Endothelial cell of umbilical vein (primary cell): Measurements from ENCODE around the gene ARMH3. TPM values are rescaled to one million over a fixed set of nuclear protein-coding genes. Genes with fewer than 3 reads are reported as not detected.

Source experiments
- BruUV-seq: library from RNA; stranded (reverse); fragments of 400-500 nt; replicated peaks from 2 replicates; lab custom pipeline; 2021; lab: Mats Ljungman, UMichigan
- CTCF ChIA-PET: fragments of 300-600, 350-600 bp; sonication (Branson Sonifier 250); formaldehyde crosslinking; loops from one replicate; lab custom pipeline; 2021; ENCODE audit warnings: antibody characterized with exemption, inconsistent platforms; lab: Charles Lee
- POLR2A ChIA-PET: fragments of 300-600, 350-600 bp; sonication (Branson Sonifier 250); formaldehyde crosslinking; loops from one replicate; lab custom pipeline; 2021; ENCODE audit warnings: antibody characterized with exemption, inconsistent platforms; lab: Charles Lee
- DNase-seq: peaks from one replicate; pipeline ENCODE4 v3.0.0-alpha.2; 2011; ENCODE audit warnings: low read depth, low spot score
- FAIRE-seq: peaks from 2 replicates; lab custom pipeline; 2011; peaks lifted over from hg19 to GRCh38; lab: Jason Lieb, UNC
- H2AFZ ChIP-seq: 2 replicates; pipeline ENCODE4 v1.6.0; 2012; ENCODE audit warnings: low read depth, low read length, control low read depth, inconsistent platforms
- H3K27ac ChIP-seq: 2 replicates; pipeline ENCODE4 v1.5.1; 2011; ENCODE audit warnings: low read depth, mild to moderate bottlenecking, control low read depth, low read length, moderate library complexity; ENCODE audit not compliant: insufficient read depth
- H3K27me3 ChIP-seq, 2 experiments: 2 replicates each; pipeline versions ENCODE4 v1.6.0 to v1.6.1; 2011; ENCODE audit warnings: low read length in 2 of 2, mixed read lengths in 1 of 2; ENCODE audit not compliant: control insufficient read depth in 2 of 2, insufficient read depth in 2 of 2
- H3K36me3 ChIP-seq, 2 experiments: 2 replicates in 1 of 2; 3 replicates in 1 of 2; pipeline ENCODE4 v1.5.1; 2011; ENCODE audit warnings: low read length in 2 of 2, mild to moderate bottlenecking in 1 of 2, moderate library complexity in 1 of 2; ENCODE audit not compliant: control insufficient read depth in 2 of 2, insufficient read depth in 2 of 2; ENCODE audit errors: extremely low read depth in 1 of 2
- H3K4me1 ChIP-seq: 3 replicates; pipeline ENCODE4 v1.5.1; 2011; ENCODE audit warnings: mild to moderate bottlenecking, low read length; ENCODE audit not compliant: control insufficient read depth, insufficient read depth; ENCODE audit errors: extremely low read depth
- H3K4me2 ChIP-seq: 2 replicates; pipeline ENCODE4 v1.6.1; 2011; ENCODE audit warnings: low read length, control low read depth, mixed read lengths; ENCODE audit not compliant: insufficient read depth
- H3K4me3 ChIP-seq, 3 experiments: fragments of 200-600 bp in 1 of 3; sonication (generic), shearing (Covaris generic) in 1 of 3; replicated peaks in 1 of 3; 2 replicates each; pipeline ENCODE4 v1.5.1; 2011 to 2016; ENCODE audit warnings: control low read depth in 3 of 3, low read length in 3 of 3, mild to moderate bottlenecking in 2 of 3, inconsistent platforms in 1 of 3, low read depth in 1 of 3, moderate library complexity in 1 of 3; ENCODE audit not compliant: insufficient read depth in 1 of 3
- H3K79me2 ChIP-seq: 2 replicates; pipeline ENCODE4 v1.6.0; 2012; ENCODE audit warnings: low read length, inconsistent platforms; ENCODE audit not compliant: control insufficient read depth, insufficient read depth
- H3K9ac ChIP-seq: replicated peaks from 2 replicates; pipeline ENCODE3; 2011; ENCODE audit warnings: low read length, control low read depth; ENCODE audit not compliant: insufficient read depth; ENCODE audit errors: extremely low read depth
- H3K9me1 ChIP-seq: replicated peaks from 3 replicates; pipeline ENCODE4 v1.6.0; 2011; ENCODE audit warnings: mild to moderate bottlenecking, low read length; ENCODE audit not compliant: control insufficient read depth, insufficient read depth; ENCODE audit errors: extremely low read depth
- H3K9me3 ChIP-seq: replicated peaks from 2 replicates; pipeline ENCODE4 v1.5.1; 2012; ENCODE audit warnings: low read length, inconsistent platforms; ENCODE audit not compliant: control insufficient read depth, insufficient read depth
- H4K20me1 ChIP-seq: replicated peaks from 2 replicates; pipeline ENCODE3; 2011; ENCODE audit warnings: mild to moderate bottlenecking, low read length; ENCODE audit not compliant: control insufficient read depth, insufficient read depth; ENCODE audit errors: extremely low read depth
- EZH2 ChIP-seq: IDR thresholded peaks from 2 replicates; pipeline ENCODE4 v1.6.1; 2012; ENCODE audit warnings: borderline replicate concordance, low read depth, mild to moderate bottlenecking, moderate library complexity, low read length, inconsistent platforms; ENCODE audit not compliant: severe bottlenecking
- FOS ChIP-seq: IDR thresholded peaks from 2 replicates; pipeline ENCODE4 v1.6.1; 2011; ENCODE audit warnings: mild to moderate bottlenecking, low read length, moderate library complexity, borderline replicate concordance; ENCODE audit not compliant: insufficient read depth
- GATA2 ChIP-seq: IDR thresholded peaks from 2 replicates; pipeline ENCODE4 v1.7.0; 2011; ENCODE audit warnings: low read depth, mild to moderate bottlenecking, moderate library complexity, mixed read lengths, low read length; ENCODE audit not compliant: insufficient read length, insufficient read depth
- JUN ChIP-seq: IDR thresholded peaks from 2 replicates; pipeline ENCODE4 v1.6.1; 2011; ENCODE audit warnings: borderline replicate concordance, low read depth; ENCODE audit not compliant: insufficient read length, insufficient read depth
- MYC ChIP-seq: IDR thresholded peaks from one replicate; pipeline ENCODE4 v1.6.1; 2011; ENCODE audit warnings: mild to moderate bottlenecking, low read depth, low read length
- POLR2A ChIP-seq: IDR thresholded peaks from 2 replicates; pipeline ENCODE4 v1.6.1; 2012; ENCODE audit warnings: low read depth, mild to moderate bottlenecking, control low read depth, low read length
- POLR2AphosphoS5 ChIP-seq: IDR thresholded peaks from 2 replicates; pipeline ENCODE4 v1.6.1; 2012; ENCODE audit warnings: low read depth, mild to moderate bottlenecking, control low read depth, low read length, moderate library complexity; ENCODE audit not compliant: insufficient read depth
- dilution Hi-C: fragments of 300-500 bp; cut with MboI; formaldehyde crosslinking; loops from one replicate; pipeline ENCODE4 v1.15.0; 2019; ENCODE audit warnings: low sequenced_read_pairs; ENCODE audit not compliant: extremely low pct_ligation_motif_present
- intact Hi-C: fragments of 100-400 bp; cut with micrococcal nuclease; formaldehyde crosslinking; loops from one replicate; pipeline ENCODE4 v1.10.0; 2022
- polyA plus RNA-seq, 4 experiments: library from polyadenylated mRNA; depleted of rRNA in 3 of 4; stranded (reverse) in 3 of 4; unstranded in 1 of 4; fragments of >200 nt; gene quantifications; 2 replicates each; pipeline versions ENCODE4 v1.2.1 to v1.2.3, GENCODE V29; 2011 to 2012; ENCODE audit warnings: missing spikeins in 1 of 4
- total RNA-seq: library from RNA; stranded (reverse); gene quantifications from 2 replicates; pipeline ENCODE4 v1.2.3, GENCODE V29; 2021
- TF ChIP-seq, protein P1 (sequence below): IDR thresholded peaks from 2 replicates; pipeline ENCODE4 v1.6.1; 2011; ENCODE audit not compliant: insufficient read depth, insufficient read length
- TF ChIP-seq, protein P2 (sequence below), 2 donors: IDR thresholded peaks; 1 replicate in 1 of 2; 2 replicates in 1 of 2; pipeline ENCODE4 v1.5.1; 2011; ENCODE audit warnings: low read length in 2 of 2, mild to moderate bottlenecking in 2 of 2, moderate library complexity in 2 of 2, control low read depth in 1 of 2, inconsistent platforms in 1 of 2, low read depth in 1 of 2; ENCODE audit not compliant: insufficient read depth in 1 of 2; ENCODE audit errors: extremely low read depth in 1 of 2

The ARMH3 gene
- total and polyA plus RNA-seq, 2 donors (not counting 3 experiments of a cell fraction or from before 2014, with no cell fraction given): 13.1 to 17.6 TPM

DNA sequence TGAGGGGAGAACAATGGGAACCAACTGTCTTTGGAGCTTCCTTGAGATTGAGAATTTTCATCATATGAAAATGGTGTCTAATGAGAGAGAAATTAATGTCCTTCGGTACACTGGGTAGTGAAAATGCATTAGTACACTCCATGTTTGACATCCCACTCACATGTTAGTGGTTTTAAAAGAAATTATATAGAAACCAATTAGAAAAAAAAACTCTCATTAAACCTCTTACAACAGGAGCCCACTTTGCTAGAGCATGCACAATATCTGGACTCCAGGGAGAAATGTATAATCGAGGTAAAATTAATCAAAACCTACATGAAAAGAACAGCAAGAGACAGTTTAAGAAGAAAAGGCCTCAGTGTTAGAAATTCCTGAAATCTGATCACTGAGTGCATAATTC lies 133.1 kb downstream of the ARMH3 start:
- intact Hi-C loops (no loop called here), dilution Hi-C loops (no loop called here)
- Histone ChIP-seq H3K9me3 (no peaks in the 10 kb centered on the region), H3K27ac (no peak overlapping the region), H3K4me1 (no peaks in the 10 kb centered on the region), H3K4me2 (no peak overlapping the region), H3K4me3 (no peak overlapping the region), H3K9ac (no peak overlapping the region), H2AFZ (no peak overlapping the region), H4K20me1 (no peaks in the 10 kb centered on the region), H3K27me3 (no peaks in the 10 kb centered on the region), H3K36me3 (no peaks in the 10 kb centered on the region), H3K79me2 (no peaks in the 10 kb centered on the region), H3K9me1 (no peaks in the 10 kb centered on the region)
- no TSS peak for BruUV-seq
- no peak for DNase-seq
- CTCF ChIA-PET: interaction anchor here (2.3 to 2.8 kb wide), 2 partner anchors 33 to 87 kb away, joined by 7 to 13 read pairs; no protein-coding TSS in a partner anchor
- TF ChIP-seq, protein P1, sequence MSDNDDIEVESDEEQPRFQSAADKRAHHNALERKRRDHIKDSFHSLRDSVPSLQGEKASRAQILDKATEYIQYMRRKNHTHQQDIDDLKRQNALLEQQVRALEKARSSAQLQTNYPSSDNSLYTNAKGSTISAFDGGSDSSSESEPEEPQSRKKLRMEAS: no peak
- no peak for TF ChIP-seq MYC
- POLR2A ChIA-PET: no interaction called here
- no peak for FAIRE-seq

DNA sequence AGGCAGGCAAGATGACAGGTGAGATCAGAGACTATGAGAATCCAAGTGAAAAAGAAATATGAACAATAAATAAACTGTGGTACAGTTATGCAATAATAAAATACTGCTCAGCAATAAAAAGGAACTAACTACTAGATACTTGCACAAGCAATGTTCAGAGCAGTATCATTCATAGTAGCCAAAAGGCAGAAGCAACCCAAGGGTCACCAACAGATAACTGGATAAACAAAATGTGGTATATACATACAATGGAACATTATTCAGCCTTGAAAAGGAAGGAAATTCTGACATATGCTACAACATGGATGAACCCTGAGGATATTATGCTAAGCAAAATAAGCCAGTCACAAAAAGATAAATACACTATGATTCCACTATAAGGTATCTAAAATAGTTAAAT lies 135.4 kb downstream of the ARMH3 start:
- BruUV-seq: no TSS peak
- CTCF ChIA-PET: interaction anchor here (0.9 kb wide), 1 partner anchor 31 kb away, joined by 3 read pairs; no protein-coding TSS in a partner anchor

More for the DNA sequence above, 135.4 kb downstream of the ARMH3 start:
- no peak overlapping the region for H3K27ac ChIP-seq
- FAIRE-seq: no peak
- no peaks in the 10 kb centered on the region for H3K79me2 ChIP-seq
- H3K4me3 ChIP-seq: no peak overlapping the region
- no peaks in the 10 kb centered on the region for H3K9me1 ChIP-seq
- H3K9me3 ChIP-seq: no peaks in the 10 kb centered on the region
- H4K20me1 ChIP-seq: no peaks in the 10 kb centered on the region
- H3K27me3 ChIP-seq: no peaks in the 10 kb centered on the region
- TF ChIP-seq EZH2 (no peak), POLR2A (no peak), FOS (no peak), POLR2AphosphoS5 (no peak), MYC (no peak), GATA2 (no peak), JUN (no peak)
- TF ChIP-seq, protein P1: no peak
- TF ChIP-seq, protein P2, sequence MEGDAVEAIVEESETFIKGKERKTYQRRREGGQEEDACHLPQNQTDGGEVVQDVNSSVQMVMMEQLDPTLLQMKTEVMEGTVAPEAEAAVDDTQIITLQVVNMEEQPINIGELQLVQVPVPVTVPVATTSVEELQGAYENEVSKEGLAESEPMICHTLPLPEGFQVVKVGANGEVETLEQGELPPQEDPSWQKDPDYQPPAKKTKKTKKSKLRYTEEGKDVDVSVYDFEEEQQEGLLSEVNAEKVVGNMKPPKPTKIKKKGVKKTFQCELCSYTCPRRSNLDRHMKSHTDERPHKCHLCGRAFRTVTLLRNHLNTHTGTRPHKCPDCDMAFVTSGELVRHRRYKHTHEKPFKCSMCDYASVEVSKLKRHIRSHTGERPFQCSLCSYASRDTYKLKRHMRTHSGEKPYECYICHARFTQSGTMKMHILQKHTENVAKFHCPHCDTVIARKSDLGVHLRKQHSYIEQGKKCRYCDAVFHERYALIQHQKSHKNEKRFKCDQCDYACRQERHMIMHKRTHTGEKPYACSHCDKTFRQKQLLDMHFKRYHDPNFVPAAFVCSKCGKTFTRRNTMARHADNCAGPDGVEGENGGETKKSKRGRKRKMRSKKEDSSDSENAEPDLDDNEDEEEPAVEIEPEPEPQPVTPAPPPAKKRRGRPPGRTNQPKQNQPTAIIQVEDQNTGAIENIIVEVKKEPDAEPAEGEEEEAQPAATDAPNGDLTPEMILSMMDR (IDR thresholded peaks at IDR 0.05; ENCODE audit: extremely low read depth in 1 of 2, insufficient read depth in 1 of 2, low read depth in 1 of 2, low read length in 2 of 2): no peak
- intact Hi-C loops: no loop called here
- no peaks in the 10 kb centered on the region for H3K36me3 ChIP-seq
- no peak overlapping the region for H3K4me2 ChIP-seq
- H3K9ac ChIP-seq: no peak overlapping the region
- no peak for DNase-seq
- dilution Hi-C loops: no loop called here
- POLR2A ChIA-PET: no interaction called here
- no peaks in the 10 kb centered on the region for H3K4me1 ChIP-seq
- H2AFZ ChIP-seq: no peak overlapping the region
